ENCODE data around the gene OGFOD3. TPM values are rescaled to one million over a fixed set of nuclear protein-coding genes. Genes with fewer than 3 reads are reported as not detected.

OGFOD3 gene
- total and polyA plus RNA-seq, 2 donors (not counting 3 experiments of a cell fraction or from before 2014, with no cell fraction given): 31.7 to 34.8 TPM

GRCh38 chr17:82400206-82400605 is 18.2 kb downstream of the OGFOD3 start:
- CTCF ChIA-PET: interaction anchor here (1.3 kb wide), 1 partner anchor 25 kb away, joined by 3 read pairs; no protein-coding TSS in a partner anchor
- dilution Hi-C loops (cut with MboI; ENCODE audit: extremely low pct_ligation_motif_present, low sequenced_read_pairs): no loop called here

More at GRCh38 chr17:82400206-82400605, 18.2 kb downstream of the OGFOD3 start:
- Histone ChIP-seq H2AFZ (ENCODE audit: low read depth, low read length) (no peak overlapping the region), H4K20me1 (replicated peaks; ENCODE audit: control insufficient read depth, extremely low read depth, insufficient read depth, low read length) (no peaks in the 10 kb centered on the region), H3K79me2 (ENCODE audit: control insufficient read depth, insufficient read depth, low read length) (no peaks in the 10 kb centered on the region), H3K4me3 (replicated peaks in 1 of 3; ENCODE audit: insufficient read depth in 1 of 3, low read depth in 1 of 3, low read length in 3 of 3) (no peak overlapping the region), H3K36me3 (ENCODE audit: control insufficient read depth in 2 of 2, extremely low read depth in 1 of 2, insufficient read depth in 2 of 2, low read length in 2 of 2) (no peaks in the 10 kb centered on the region), H3K4me1 (ENCODE audit: control insufficient read depth, extremely low read depth, insufficient read depth, low read length) (no peaks in the 10 kb centered on the region), H3K9me3 (replicated peaks; ENCODE audit: control insufficient read depth, insufficient read depth, low read length) (no peaks in the 10 kb centered on the region), H3K9ac (replicated peaks; ENCODE audit: extremely low read depth, insufficient read depth, low read length) (no peak overlapping the region), H3K9me1 (replicated peaks; ENCODE audit: control insufficient read depth, extremely low read depth, insufficient read depth, low read length) (no peaks in the 10 kb centered on the region), H3K4me2 (ENCODE audit: insufficient read depth, low read length) (no peak overlapping the region), H3K27me3 (ENCODE audit: control insufficient read depth in 2 of 2, insufficient read depth in 2 of 2, low read length in 2 of 2) (no peaks in the 10 kb centered on the region), H3K27ac (ENCODE audit: insufficient read depth, low read depth, low read length) (no peak overlapping the region)
- TF ChIP-seq CTCF (IDR thresholded peaks at IDR 0.05; ENCODE audit: extremely low read depth in 1 of 2, insufficient read depth in 1 of 2, low read depth in 1 of 2, low read length in 2 of 2) (no peak), FOS (IDR thresholded peaks at IDR 0.05; ENCODE audit: borderline replicate concordance, insufficient read depth, low read length) (no peak), GATA2 (IDR thresholded peaks at IDR 0.05; ENCODE audit: insufficient read depth, insufficient read length, low read depth, low read length) (no peak), MAX (IDR thresholded peaks at IDR 0.05; ENCODE audit: insufficient read depth, insufficient read length) (no peak), EZH2 (IDR thresholded peaks at IDR 0.05; ENCODE audit: borderline replicate concordance, low read depth, low read length, severe bottlenecking) (no peak), POLR2A (IDR thresholded peaks at IDR 0.05; ENCODE audit: low read depth, low read length) (no peak), POLR2AphosphoS5 (IDR thresholded peaks at IDR 0.05; ENCODE audit: insufficient read depth, low read depth, low read length) (no peak), JUN (IDR thresholded peaks at IDR 0.05; ENCODE audit: borderline replicate concordance, insufficient read depth, insufficient read length, low read depth) (no peak), MYC (IDR thresholded peaks at IDR 0.05; ENCODE audit: low read depth, low read length) (no peak)
- DNase-seq (ENCODE audit: low read depth, low spot score) (no peak), FAIRE-seq (no peak)
- intact Hi-C loops (cut with micrococcal nuclease): no loop called here
- no TSS peak for BruUV-seq (replicated peaks)
- POLR2A ChIA-PET: no interaction called here

Measured in endothelial cell of umbilical vein (primary cell).